Erythroblast (primary cell): ENCODE data around the gene ADAMTS2.

Source experiments
- DNase-seq, 2 experiments: peaks; one replicate each; lab custom pipeline; 2025; lab: John Stamatoyannopoulos, UW
- GATA1 ChIP-seq: IDR thresholded peaks from 2 replicates; pipeline ENCODE4 v1.6.1; 2011; ENCODE audit warnings: low read depth, mild to moderate bottlenecking, control low read depth, low read length, moderate library complexity
- POLR2A ChIP-seq: IDR thresholded peaks from 2 replicates; pipeline ENCODE4 v1.6.1; 2011; ENCODE audit warnings: mild to moderate bottlenecking, low read length

The ADAMTS2 gene

DNA sequence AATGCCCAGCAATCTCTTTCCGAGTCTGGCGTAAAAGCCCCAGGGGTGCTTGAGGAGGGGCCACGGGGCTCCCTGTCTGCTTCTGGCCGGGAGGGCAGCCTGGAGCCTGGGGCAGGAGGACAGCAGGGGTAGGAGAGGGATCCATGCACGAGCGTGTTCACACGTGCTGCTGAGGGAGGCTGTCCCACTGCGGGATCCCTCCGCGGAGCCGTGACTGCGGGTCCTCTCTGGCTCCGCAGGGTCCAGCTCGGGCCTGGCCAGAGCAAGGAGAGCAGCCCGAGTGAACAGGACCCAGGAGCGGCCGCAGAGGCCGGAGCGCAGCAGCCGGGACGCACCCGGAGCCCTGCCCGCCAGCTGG is 206.7 kb downstream of the ADAMTS2 start:
- DNase-seq: no peak
- TF ChIP-seq GATA1: no peak
- no peak for TF ChIP-seq POLR2A

DNA sequence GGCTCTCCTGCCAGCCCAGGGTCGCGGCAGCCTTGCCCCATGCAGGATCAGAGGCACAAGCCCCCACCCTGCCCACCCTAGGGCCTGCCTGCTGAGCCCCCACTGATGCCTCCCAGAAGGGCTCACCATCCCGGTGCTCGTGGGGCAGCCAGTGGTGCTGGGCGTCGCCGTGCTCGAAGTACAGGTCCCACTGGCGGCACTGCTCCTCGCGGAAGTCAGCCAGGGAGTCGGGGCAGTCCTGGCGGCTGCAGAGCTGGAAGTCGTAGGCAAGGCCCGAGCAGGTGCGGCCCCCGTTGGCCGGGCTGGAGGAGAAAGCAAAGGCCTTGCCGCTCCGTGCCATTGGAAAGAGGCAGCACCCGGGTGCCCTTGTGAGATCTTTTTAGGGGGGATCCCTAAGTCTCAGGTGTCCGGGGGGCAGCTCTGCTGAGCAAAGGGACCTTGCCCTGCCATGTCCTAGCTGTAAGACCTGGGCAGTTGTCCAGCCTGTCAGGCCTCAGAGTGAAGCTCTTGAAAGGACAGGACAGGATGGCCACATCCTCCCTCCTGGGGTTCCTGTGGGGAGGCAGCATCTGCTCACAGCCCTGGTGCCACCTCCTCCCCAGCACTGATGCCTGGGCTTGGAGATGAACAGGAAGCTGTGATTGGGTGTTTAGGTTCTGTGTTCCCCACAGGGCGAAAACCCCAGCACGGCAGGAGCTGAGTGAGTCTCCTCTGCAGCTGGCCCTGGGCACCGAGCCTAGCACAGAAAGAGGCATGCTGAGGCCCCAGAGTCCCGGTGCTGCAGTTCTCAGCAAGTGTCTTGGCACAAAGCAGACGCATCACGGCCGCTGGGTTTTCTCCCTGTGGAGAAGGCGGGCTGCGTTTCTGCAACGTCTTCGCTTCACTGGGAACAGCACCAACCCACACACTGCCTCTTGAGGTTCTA is 207.4 kb downstream of the ADAMTS2 start:
- TF ChIP-seq GATA1 (no peak), POLR2A (no peak)
- DNase-seq: no peak

DNA sequence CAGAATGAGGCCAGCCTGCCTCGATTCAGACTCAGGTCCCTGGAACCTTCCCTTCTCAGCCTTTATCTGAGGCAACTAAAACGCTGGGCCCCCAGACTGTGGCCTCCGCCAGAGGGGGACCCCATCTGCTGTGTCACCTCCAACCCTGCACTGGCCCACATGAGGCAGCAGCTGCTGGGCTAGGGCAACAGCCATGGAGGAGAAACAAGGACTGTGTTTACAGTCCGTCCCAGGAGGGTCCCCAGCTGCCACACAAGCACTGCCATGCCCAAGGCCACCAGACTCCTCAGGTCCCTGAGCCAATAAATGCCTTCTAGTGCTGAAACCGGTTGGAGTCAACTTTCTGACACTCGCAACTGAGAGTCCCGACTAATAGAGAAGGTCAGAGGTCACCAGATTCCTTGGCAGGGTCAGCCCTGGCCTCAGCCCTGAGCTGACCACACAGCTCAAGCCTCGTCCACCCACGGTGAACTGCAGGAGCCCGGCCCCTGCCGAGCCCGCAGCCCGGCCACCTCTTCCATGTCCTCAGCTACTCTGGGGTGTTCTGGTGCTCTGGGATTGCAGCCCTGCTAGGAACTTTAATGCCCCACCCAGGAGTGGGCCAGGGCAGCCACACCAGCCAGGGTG is 208.1 kb downstream of the ADAMTS2 start:
- TF ChIP-seq GATA1 (no peak), POLR2A (no peak)
- no peak for DNase-seq

- DNase-seq: no peak
- no peak for TF ChIP-seq GATA1
- TF ChIP-seq POLR2A: no peak
Measured at GRCh38 chr5:179135441-179136215, 209.6 kb downstream of the ADAMTS2 start.

DNA sequence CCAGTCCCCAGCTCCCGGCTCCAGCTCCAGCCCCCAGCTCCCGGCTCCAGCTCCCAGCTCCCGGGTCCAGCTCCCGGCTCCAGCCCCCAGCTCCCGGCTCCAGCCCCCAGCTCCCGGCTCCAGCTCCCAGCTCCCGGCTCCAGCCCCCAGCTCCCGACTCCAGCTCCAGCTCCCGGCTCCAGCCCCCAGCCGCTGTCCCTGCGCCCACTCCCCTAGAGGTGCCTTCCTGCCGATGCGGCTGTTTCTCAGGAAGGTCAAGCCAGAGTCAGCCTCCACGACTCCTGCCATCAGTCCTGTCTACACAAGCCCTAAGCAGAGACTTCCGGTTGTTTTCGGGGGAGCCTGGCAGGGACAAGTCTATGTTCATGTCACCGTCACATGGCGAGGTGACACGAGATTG is 210.3 kb downstream of the ADAMTS2 start:
- TF ChIP-seq POLR2A (no peak), GATA1 (no peak)
- DNase-seq: no peak

GRCh38 chr5:179134511-179134910 is 210.8 kb downstream of the ADAMTS2 start:
- TF ChIP-seq GATA1 (no peak), POLR2A (no peak)
- no peak for DNase-seq

- DNase-seq: no peak
- TF ChIP-seq POLR2A (no peak), GATA1 (no peak)
Measured at GRCh38 chr5:179132586-179133355, 212.5 kb downstream of the ADAMTS2 start.

GRCh38 chr5:179131886-179132585 is 213.2 kb downstream of the ADAMTS2 start:
- DNase-seq: no peak
- TF ChIP-seq GATA1 (no peak), POLR2A (no peak)

DNA sequence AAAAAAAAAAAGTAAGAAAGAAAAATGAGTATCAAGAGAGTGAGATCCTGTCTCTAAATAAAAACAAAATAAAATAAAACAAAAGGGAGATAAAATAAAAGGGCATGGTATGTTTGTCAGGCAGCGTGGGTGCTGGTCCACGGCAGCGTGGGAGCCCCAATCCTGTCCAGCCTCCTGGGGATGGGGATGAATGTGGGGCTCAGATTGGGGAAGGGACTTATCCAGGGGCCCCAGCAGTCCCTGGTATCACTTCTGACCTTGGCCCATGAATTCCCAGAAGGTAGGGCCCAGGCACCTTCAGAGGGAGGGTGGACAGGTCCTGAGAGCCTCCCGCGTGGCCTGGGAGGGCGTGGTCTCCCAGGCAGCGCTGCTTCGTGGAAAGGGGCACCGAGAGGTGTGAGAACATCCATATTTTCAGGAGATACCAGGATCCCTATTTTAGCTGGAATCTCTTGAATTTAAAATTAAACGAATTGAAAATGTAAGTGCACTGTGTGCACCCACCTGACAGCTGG is 213.9 kb downstream of the ADAMTS2 start:
- TF ChIP-seq GATA1: no peak
- no peak for TF ChIP-seq POLR2A

GRCh38 chr5:179130101-179130681 is 215.1 kb downstream of the ADAMTS2 start:
- no peak for DNase-seq
- TF ChIP-seq POLR2A (no peak), GATA1 (no peak)

More for the DNA sequence above, 213.9 kb downstream of the ADAMTS2 start:
- no peak for DNase-seq

- TF ChIP-seq GATA1: no peak
- TF ChIP-seq POLR2A: no peak
- no peak for DNase-seq
Measured at GRCh38 chr5:179129607-179130071, 215.6 kb downstream of the ADAMTS2 start.

- DNase-seq: no peak
- TF ChIP-seq GATA1 (no peak), POLR2A (no peak)
Measured at GRCh38 chr5:179128976-179129375, 216.3 kb downstream of the ADAMTS2 start.

GRCh38 chr5:179128041-179128365 is 217.3 kb downstream of the ADAMTS2 start:
- no peak for DNase-seq
- TF ChIP-seq POLR2A (no peak), GATA1 (no peak)
